Omental fat pad (tissue), 4 donors: ENCODE data around the gene ESR1. TPM values are rescaled to one million over a fixed set of nuclear protein-coding genes. Genes with fewer than 3 reads are reported as not detected.

Source experiments
- ATAC-seq: fragments of 150-250 bp; one replicate; pipeline ENCODE4 v1.9.1; 2016; ENCODE audit warnings: mild to moderate bottlenecking, moderate library complexity; ENCODE audit not compliant: low FRiP score
- DNase-seq: peaks from one replicate; pipeline ENCODE4 v3.0.0-alpha.2; 2019; ENCODE audit warnings: low spot score
- total RNA-seq, 4 donors: library from RNA; depleted of rRNA; stranded (reverse); fragments of >200 nt; gene quantifications; one replicate each; pipeline ENCODE4 v1.1.0, GENCODE V29; 2016
- TF ChIP-seq, protein P1 (sequence below), 3 donors: fragments of 450-650 bp; IDR thresholded peaks; one replicate each; pipeline ENCODE4 v1.5.1; 2016 to 2017; ENCODE audit warnings: antibody characterized with exemption in 3 of 3, mild to moderate bottlenecking in 3 of 3, moderate library complexity in 2 of 3

The ESR1 gene
- total RNA-seq, 4 donors from 2014 or later = 2.3 to 4.9 (median 3.8) TPM

DNA sequence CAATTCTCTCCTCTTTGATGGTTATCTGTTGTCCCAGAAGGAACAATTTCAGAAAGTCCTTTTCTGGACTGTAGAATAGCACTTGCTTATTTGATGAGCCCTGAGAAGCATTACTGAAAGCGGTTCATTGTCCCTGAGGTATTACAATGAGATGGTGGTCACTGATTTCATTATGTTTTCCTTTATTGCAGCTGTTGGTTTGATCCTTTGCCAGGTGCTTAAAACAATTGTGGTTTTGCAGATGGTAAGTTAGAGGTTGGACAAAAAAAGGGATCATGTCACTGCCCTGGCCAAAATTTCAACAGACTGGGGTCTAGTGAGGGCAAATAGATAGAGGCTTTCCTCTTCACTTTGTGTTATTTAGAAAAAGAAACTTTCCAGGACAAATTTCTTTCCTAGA lies 61.9 kb downstream of the ESR1 start:
- no peak for ATAC-seq
- TF ChIP-seq, protein P1, sequence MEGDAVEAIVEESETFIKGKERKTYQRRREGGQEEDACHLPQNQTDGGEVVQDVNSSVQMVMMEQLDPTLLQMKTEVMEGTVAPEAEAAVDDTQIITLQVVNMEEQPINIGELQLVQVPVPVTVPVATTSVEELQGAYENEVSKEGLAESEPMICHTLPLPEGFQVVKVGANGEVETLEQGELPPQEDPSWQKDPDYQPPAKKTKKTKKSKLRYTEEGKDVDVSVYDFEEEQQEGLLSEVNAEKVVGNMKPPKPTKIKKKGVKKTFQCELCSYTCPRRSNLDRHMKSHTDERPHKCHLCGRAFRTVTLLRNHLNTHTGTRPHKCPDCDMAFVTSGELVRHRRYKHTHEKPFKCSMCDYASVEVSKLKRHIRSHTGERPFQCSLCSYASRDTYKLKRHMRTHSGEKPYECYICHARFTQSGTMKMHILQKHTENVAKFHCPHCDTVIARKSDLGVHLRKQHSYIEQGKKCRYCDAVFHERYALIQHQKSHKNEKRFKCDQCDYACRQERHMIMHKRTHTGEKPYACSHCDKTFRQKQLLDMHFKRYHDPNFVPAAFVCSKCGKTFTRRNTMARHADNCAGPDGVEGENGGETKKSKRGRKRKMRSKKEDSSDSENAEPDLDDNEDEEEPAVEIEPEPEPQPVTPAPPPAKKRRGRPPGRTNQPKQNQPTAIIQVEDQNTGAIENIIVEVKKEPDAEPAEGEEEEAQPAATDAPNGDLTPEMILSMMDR (IDR thresholded peaks at IDR 0.05) = no peak
- DNase-seq = no peak

DNA sequence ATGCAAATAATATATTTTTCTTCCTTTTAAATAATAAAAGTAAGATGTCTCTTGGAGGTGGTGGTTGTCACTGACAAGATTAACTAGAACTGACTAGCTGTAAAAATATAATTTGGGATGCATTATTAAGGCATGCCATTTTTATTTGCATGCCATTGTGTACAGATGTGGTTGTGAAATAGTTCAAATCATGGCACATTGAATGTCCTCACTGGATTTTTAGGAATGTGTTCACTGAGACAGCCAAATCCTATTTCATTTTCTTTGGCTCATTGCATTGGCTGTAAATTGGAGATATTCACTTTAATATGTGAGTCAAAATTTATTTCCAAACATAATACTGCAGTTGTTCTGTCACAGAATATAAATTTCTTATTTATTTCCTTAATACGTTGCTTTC lies 62.3 kb downstream of the ESR1 start:
- ATAC-seq (no peak), DNase-seq (no peak)
- TF ChIP-seq, protein P1 (IDR thresholded peaks at IDR 0.05) = no peak

DNA sequence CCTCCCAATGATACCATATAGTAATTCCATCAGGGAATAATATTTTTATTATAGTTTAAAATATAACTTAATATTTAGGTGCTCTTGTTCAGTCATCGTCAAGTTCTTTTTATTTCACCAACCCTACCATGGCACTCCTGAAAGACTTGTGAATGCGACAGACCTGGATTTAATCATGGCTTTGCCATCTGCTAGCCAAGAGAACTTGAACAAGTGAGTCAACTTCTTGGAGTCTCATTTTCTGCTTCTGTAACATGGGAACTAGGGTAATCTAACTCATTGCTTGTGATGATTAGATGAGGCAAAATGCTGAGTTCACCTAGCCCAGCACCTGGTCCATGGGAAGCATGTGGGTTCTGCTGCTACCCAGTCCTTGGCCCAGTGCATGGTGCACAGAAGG lies 62.9 kb downstream of the ESR1 start:
- TF ChIP-seq, protein P1 (IDR thresholded peaks at IDR 0.05) = no peak
- no peak for DNase-seq
- no peak for ATAC-seq

DNA sequence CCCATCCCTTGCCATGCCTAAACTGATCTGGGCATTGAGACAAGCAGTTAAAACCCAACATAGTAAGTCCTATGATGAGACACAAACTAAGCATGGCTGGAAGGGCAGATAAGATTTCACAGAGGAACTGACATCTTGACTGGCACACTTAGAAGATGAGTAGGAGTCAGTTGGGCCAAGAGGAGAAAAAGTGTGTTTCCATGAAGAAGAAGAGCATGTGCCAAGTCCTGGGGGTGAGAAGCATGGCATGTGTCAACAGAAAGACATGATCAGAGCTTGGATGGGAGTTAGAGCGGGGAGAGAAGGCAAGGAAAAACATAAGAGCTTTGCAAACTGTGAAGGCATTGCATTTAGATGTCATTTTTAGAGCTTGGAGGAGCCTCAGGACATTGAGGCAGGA lies 68.0 kb downstream of the ESR1 start:
- TF ChIP-seq, protein P1 (IDR thresholded peaks at IDR 0.05) = no peak
- DNase-seq = no peak
- no peak for ATAC-seq

DNA sequence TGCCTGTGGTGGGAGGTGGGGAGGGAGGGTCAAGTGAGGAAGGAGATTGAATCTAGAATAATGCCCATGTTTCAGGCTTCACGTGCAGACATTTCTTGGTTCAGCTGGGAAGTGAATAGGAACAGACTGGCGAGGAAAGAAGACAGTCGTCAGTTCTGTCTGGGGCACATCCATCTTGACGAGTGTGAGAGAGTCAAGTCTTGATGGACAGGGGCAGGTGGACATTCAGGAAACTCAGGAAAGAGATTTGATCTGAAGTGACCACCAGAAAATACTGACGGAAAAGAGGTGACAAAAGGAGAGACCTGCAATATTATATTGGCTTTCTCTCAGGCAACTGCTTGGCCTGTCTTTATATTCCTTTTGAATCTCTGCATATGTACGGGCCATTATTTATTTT lies 68.6 kb downstream of the ESR1 start:
- TF ChIP-seq, protein P1 (IDR thresholded peaks at IDR 0.05) = no peak
- DNase-seq = no peak
- no peak for ATAC-seq

DNA sequence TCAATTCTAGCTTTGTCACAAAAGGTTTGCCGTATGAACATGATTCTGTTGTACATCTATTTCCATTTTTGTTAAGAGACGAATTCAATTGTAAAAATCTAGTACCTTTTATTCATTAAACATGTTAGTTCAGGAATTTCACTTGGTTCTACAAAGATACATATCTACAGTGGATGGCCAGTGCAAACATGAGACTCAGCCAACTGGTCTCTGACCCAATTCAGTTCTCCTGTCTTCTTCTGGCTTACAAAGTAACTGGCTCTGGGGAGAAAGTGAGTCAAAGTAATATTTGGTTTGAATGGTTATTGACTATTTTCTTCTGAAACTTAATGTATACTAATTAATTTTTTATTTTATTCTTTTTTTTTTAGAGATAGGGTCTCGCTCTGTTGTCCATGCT lies 70.0 kb downstream of the ESR1 start:
- ATAC-seq (no peak), DNase-seq (no peak)
- TF ChIP-seq, protein P1 (IDR thresholded peaks at IDR 0.05) = no peak

DNA sequence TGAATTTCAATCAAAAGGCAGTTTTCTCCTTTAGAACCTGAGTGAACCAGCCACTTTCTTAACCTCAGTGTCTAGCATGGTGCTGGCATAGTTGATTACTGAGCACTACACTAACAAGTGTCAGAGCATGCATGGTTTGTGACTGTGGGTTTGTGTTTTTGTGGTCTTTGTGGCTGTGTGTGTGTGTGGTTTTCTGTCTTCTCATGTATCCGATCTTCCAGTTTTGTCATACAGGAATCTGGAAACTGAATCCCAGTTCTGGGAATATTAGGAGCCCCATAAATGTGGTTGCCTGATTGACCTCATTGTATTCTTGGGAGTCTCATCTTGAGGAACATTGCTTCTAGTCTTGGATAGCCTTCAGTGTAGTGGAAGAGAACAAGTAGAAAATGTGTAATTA lies 73.7 kb downstream of the ESR1 start:
- DNase-seq (no peak), ATAC-seq (no peak)
- TF ChIP-seq, protein P1 (IDR thresholded peaks at IDR 0.05) = no peak
